CD4-positive, alpha-beta T cell treated with Interleukin-4 for 1 hour (primary cell): ENCODE measurements around the gene SPRR1A.
"Not testable (repeated sequence)": the region's sequence is repeated elsewhere in the genome, so short reads cannot be mapped to it uniquely, and the experiment has no call there.

Experiments
- DNase-seq, 2 donors: peaks; one replicate each; pipeline ENCODE4 v3.0.0-alpha.2; 2020 to 2022

The SPRR1A gene

DNA sequence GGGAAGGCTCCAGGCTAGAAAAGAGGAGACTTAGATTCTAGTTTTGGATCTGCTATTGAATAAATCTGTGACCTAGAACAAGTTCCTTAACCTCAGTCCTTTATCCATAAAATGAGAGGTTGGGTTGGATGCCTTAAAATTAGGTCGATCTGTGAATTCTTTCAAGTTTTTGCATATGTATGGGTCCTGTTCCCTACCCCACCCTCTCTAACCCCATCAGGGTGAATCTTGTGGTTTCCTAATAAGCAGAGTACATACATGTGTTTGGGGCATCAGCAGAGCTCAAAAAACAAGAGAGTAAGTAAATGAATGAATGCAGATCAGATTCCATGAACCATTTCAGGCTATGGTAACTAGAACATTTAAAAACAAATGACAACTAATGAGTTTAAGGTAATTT is 7.2 kb upstream of the SPRR1A start:
- DNase-seq = no peak

DNA sequence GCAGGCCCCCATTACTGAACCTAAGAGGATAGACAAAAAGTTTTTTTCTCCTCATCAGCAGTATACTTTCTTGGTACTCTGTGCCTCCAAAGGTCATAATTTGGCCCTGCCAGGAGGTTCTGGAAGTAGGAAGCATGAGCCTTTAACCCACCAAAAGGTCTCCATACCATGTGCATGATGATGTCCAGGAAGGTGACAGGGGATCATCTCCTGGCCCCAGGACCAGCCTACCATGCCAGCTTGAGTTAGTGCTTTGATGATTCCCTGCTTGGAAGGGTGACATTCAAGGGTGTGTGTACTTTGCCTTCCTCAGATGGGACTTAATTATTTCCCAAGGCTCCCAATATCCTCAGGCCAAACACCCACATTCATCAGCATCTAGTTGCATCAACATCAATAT is 6.3 kb upstream of the SPRR1A start:
- no peak for DNase-seq

DNA sequence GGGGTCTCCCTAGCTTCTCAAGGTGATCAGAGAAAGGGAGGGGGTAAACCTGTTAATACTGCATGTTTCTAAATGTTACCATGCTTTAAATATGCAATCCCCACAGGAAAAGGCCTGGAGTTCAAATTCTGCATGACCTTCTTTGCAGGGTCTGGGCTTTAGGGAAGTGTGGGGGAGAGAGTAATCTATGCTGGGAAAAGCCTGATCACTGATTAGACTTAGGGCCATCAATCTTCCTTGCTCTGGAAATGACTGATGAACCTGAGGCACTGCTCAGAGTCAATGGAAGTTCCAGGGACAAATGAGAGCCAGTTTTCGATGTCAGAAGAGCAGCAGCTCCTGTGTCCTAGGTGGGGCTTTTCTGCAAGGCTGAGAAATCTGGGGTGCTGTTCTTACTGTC is 3.2 kb upstream of the SPRR1A start:
- no peak for DNase-seq

DNA sequence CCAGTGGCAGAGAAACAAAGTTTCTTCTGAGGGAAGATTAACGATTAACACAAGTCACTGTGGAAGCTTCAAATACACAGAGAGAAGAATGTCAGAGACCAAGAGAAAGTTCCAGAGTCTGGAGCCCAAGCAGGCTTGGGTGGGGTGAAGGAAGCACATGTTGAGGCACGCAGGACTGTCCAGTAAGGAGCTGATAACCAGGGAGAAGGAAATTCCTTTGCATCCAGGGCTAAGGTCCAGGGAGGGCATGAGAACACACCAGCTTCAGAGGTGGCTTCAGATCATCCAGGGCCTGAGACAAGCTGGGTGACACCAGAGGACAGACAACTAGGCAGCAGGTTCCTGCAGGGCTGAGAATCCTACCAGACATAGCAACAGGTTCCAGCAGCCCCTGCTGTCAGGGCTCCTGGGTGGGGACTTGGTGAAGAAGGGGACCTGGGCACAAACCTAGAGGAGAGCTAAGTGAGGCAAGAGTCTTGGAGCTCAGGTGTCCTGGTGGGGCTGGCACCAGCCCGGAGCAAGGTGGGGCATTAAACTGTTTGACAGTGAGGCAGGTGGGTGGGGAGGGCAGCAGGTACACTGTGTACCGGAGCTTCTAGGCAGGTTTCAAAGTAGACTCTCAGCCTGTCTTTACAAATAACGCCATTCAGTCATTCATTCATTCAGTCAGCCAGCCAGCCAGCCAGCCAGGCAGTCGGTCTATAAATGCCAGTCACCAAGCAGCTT is 2.6 kb upstream of the SPRR1A start:
- no peak for DNase-seq

DNA sequence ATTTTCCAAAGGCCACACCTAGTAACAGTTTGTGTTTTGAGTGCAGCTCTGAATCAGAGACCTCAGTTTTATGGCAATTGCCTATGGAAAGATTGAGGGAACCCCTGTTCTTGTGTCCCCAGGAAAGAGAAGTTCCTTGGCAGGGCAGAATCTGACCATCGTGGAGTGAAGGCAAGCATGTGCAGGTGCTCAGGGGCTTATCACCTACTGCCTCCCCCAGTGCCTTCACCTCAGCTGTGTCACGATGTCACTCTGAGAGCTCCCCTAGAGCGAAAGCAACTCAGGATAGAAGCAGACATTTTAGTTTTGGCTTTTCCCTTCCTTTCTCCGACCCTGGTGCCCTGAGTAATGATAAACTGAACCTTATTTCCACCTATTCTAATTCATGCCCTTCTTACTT is 1.8 kb upstream of the SPRR1A start:
- DNase-seq = no peak

DNA sequence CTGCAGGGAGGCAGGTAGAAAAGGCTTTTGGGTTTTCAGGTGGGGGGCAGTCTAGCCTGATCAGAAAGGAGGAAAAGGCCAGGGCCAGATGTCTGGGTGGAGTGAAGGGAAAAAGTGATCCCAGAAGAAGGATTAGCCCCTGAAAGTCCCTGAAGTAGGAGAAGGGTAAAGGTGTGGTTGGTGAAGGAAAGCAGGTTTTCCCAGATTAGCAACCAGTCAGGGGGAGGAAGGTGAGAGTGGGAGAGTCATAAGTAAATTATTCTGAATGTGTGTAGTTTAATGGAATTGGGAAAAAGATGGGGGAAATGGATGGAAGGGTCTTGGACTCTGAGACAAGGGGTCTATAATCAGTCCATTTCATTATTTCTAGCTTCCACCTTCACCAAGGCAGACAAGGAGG is 647 bp upstream of the SPRR1A start:
- no peak for DNase-seq

DNA sequence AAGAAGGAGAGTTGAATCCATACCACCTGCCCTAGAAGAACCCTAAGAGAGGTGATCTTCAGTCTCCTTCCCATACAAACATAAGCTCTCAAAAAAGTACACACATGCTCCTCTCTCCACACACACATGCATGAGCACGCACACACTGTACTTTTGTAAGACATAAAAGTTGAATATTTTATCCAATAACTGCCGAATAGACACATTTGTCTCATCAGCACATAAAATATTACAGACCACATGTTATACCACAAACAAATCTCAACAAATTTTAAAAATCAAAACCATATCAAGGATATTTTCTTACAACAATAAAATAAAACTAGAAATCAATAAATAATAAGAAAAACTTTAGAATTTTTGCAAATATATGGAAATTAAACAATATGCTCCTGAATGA is 2.7 kb downstream of the SPRR1A start:
- no peak for DNase-seq

DNA sequence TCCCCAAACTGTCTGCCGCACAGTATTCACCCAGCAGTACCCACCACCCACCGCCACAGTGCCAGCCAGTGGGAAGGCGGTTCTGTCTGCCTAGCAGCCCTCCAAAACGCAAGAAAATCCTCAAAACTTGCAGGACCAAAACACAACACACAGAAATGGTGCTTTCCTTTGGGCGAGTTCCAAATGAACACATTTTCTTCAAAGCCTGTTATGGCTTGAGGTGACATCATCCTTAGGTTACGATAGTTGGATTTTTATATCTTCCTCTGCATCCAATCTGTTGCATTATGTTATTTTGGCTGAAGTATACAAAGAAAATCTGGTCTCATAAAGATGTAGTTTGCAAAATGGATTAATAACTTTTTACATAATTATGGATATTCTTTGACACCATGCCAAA is 9.3 kb downstream of the SPRR1A start:
- DNase-seq = no peak

DNA sequence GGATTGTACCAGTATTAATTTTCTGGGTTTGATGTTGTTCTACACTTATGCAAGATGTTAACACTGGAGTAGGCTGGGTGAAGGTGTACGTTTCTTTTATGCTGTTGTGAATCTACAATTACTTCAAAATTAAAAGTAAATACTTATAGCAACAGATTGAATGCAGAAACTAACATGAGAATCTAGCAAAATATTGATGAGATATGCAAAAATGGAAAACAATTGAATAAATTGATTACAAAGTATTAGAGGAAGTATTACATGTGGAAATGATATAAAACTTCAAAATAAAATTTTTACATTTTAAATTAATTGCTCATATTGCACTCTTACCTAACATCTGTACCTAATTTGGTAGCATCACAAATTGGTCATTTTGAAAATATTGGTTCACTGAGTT is 12.0 kb downstream of the SPRR1A start:
- DNase-seq = no peak

DNA sequence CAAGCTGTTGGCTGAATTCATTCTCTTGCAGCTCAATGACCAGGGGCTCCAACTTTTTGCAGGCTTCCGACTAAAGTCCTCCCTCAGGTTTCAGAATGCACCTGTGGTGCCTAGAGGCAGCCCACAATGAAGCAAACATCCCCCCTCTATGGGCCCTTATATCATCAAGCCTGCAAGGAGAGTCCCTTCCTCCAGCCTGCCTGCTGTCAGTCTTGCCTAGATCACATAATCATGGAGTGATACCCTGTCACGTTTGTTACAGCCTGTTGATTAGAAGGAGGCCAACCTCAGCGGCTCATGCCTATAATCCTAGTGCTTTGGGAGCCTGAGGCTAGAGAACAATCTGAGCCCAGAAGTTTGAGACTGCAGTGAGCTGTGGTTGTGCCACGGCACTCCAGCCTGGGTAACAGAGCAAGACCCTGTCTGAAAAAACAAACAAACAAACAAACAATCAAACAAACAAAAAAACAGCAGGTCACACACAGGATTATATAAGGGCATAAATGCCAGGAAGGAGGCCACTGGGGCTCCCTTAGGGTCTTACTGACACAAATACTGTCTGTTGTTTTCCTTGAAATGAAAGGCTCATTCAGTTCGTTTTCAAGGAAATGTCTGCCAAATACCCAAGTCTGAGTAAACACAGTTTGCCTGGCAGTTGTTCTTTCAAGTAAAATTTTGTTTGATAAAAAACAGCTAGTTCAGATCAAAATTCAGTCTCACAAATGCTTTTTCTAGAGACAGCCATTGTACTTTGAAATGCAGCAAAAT is 12.9 kb downstream of the SPRR1A start:
- DNase-seq = no peak

DNA sequence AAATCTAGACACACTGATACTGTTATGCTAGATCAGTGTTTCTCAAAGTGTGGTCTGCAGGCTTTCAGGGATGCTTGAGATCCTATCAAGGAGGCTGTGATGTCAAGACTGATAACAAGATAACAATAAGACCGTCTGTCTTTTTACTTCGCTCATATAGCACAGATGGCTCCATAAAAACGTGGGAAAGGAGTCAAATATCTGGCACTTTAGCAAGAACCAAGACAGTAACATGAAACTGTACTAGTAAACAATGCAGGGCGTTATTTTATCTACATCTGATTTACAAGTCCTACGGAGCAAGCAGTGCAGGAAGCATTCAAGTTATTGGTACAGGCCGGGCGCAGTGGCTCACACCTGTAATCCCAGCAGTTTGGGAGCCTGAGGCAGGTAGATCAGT is 14.0 kb downstream of the SPRR1A start:
- DNase-seq = no peak

DNA sequence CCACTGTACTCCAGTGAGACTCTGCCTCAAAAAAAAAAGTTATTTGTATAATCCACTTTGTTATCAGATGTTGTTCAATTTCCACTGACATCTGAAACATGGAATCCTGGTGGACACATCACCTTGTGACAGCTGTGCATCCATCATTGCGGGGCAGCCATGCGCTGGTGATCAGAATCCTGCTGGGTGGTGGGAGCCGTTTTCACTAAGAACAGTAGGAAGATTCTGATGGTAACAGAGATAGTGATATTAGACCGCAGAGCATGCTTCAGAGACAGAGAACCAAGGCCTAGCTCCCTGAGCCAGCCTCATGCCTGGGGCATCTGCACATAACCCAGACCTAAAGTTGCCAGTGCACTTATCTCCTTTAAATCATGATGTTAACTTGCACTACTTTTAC is 14.6 kb downstream of the SPRR1A start:
- no peak for DNase-seq

DNA sequence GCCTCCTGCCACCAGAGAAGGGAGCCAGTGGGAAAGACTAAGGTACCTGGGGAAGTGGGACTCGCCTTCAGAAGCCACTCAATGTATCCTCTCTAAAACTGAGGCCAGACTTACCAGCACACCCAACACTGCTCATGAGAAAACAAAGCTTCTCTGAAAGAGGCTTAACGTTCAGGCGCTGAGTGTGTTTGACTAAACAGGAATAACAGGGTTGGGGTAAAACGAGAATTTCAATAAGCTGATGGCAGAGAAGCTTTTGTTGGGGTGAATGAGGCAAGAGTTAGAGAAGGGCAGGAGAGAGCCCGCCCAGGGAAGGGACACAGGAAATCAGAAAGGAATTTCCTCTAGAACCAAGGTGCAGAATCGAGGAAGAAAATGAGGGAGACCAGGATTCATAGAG is 15.9 kb downstream of the SPRR1A start:
- DNase-seq = no peak

DNA sequence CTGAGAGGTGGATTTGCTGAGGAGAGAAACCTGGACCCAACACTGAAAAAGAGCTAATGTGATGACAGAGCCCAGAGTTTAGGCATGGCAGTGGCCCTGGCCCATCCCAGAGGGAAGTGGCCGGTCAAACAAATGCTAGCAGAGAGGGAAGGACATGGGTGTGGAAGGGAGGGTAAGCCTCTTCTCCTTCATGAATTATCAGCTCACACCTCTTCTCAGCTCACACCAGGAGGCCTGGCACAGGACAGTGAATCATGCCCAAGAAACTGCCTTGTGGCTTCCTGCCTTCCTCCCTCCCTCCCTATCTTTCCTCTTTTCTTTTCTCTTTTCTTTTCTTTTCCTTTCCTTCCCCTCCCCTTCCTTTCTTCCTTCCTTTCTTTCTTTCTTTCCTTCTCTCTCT is 16.4 kb downstream of the SPRR1A start:
- DNase-seq = no peak

DNA sequence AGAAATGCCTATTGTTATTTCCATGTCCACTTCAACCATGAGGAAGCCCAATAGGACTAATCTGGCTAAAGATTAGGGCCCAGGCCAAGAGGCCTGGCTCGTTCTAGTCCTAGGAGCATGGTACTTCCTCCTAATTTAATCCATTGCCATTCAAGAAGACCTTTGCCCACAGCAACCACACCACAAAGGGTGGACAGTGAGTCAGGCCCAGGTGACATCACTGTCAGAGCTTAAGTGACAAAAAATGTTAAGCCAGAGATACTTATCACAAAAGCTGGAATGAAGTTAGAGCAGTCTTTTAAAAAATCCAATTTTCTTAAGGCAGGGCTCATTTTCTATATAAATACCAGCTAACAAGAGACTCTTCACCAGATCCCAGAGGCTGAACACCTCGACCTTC is 17.5 kb downstream of the SPRR1A start, which contains the start of gene SPRR3:
SPRR3 (plus strand) TSS at position 368 of the 400 bp plus-strand sequence. CDS start 1,272 bp downstream, outside the sequence.
- no peak for DNase-seq

DNA sequence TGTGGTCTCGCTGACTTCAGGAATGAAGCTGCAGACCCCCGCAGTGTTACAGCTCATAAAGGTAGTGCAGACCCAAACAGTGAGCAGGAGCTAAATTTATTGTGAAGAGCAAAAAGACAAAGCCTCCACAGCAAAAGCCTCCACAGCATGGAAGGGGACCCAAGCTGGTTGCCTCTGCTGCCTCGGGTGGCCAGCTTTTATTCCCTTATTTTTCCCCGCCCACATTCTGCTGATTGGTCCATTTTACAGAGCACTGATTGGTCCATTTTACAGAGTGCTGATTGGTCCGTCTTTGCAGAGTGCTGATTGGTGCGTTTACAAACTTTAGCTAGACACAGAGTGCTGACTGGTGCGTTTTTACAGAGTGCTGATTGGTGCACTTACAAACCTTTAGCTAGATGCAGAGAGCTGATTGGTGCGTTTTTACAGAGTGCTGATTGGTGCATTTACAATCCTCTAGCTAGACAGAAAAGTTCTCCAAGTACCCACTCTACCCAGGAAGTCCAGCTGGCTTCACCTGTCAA is 27.4 kb downstream of the SPRR1A start:
- not testable (repeated sequence) for DNase-seq

DNA sequence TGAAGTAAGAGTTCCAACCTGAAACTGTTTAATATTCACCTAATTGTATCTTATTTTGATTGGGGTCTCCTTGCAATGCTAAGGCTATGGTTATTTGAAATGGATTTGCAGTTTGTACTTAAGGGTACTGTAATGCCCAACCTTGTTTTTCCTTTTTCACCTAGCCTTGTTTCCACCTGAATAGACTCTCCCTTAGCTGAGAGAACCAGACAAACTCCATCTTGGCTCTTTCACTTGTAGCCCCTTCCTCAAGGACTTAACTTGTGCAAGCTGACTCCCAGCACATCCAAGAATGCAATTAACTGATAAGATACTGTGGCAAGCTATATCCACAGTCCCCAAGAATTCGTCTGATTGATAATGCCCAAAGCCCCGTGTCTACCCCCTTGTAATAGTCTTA is 37.9 kb downstream of the SPRR1A start:
- not testable (repeated sequence) for DNase-seq

DNA sequence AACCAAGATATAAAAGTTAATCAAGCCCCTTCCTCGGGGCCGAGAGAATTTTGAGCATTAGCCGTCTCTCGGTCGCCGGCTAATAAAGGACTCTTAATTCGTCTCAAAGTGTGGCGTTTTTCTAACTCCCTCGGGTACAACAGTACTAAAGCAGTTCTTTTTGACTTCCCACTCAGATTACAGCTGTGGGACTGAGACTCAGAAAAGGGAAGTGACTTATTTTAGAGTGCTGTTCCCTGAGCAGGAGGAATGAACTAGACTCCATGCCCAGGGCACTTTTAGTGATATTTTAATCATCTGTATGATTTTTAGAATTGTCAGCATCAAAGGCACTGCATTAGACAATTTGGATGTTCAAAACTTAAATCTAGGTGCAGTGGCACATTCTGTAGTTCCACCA is 38.5 kb downstream of the SPRR1A start:
- DNase-seq = not testable (repeated sequence)

DNA sequence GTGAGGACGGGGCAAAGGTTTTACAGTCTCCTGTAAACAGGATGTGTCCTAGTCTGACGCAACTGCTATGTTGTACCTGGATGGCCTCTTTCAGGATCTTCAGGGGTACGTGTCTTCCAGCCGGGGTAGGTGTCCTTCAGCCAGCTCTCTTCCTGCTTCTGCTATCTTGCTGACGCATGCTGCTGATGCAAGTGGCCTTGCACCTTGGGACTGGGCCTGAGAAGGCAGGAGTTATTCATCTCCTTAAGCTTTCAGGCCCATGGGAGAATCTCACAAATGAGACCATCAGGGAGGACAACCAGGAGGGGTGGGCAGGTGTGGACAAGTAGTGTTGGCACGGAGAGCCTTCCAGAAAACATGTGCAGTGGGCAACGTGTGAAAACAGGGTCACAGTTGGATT is 39.2 kb downstream of the SPRR1A start:
- DNase-seq = no peak

DNA sequence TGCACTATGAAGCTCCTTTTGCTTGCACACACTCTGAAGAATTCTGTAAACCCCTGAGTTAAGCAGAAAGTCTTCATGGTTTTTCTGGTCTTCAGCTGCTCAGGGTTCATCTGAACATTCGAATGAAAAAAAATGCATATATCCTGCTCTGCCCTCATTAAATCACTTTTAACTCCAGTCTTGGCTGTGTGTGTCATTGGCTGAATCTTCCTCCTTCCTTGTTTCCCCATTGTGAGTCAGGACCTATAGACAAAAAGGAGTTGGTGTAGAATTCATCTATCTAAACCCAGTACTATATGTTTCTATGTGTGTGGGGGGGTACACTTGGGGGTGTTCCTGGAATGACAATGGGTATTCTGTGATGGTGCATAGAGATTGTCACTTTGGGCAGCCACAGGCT is 40.5 kb downstream of the SPRR1A start:
- no peak for DNase-seq

DNA sequence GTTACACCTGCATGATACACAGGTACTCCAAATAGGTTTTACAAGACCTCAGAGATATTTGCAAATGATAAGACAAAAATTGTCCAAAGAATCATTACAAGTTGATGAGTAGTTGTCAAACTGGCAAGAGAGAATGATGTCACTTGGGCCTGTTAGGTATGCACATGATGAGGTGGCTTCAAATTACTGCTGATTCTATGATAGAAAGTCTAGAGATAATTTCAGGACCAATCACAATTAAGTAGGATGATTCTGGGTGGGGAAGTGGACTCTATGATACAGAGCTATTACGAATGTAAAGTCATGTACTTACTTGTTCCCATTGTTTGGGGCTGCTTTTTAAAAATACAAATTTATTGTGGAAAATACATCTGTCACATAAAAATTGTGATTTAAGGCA is 41.9 kb downstream of the SPRR1A start:
- DNase-seq = no peak

DNA sequence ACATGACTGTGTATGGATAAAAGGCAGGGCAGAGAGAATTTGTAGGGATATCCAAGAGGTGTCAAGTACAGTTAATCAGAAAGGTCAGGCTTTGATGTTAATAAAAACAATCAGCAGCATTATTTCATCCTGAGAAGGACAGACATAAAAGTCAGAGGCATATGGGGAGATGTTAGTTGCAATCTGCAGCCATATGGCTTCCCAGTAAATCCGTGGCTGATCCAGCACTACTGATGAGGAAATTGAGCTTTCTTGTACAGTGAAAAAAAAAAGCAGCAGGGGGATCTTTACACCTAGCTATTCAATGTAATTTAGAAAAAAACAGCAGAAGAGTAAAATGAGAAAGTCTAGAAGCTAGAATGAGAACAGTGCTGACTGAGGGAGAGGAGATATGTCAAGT is 44.9 kb downstream of the SPRR1A start:
- no peak for DNase-seq

DNA sequence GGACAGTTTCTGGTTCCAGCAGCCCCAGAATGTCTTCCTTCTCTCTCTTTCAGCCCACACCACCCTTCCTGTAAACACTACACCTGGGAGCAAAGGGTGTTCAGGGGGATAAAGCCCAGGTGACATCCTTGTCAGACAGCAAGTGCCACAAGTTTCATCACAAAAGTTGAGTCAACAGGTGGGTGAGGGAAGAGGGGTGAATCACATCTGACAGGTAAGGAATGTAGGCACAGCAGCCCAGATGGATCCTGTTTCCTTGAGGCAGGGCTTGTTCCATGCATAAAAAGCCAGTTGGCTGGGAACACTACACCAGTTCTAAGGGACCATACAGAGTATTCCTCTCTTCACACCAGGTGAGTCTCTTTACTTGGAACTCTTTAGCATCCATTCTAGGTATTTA is 47.0 kb downstream of the SPRR1A start, which contains the start of gene SPRR1B:
SPRR1B (plus strand) TSS at position 309 of the 400 bp plus-strand sequence. CDS start 1,143 bp downstream, outside the sequence.
- DNase-seq = no peak

DNA sequence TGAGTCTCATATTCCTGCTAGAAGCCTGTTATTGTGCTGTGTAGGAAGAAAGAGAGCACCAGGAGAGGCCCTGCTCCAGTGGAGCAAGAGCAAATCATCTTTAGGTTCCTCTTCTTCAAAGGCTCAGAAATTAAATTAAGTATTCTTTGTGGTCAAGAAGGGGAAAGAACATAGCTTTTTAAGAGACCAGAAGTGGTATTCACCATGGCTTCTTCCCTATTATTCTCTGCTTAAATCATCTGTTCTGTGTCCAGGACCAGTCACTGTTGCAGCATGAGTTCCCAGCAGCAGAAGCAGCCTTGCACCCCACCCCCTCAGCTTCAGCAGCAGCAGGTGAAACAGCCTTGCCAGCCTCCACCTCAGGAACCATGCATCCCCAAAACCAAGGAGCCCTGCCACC is 48.2 kb downstream of the SPRR1A start:
- no peak for DNase-seq
